MM.1S (cell line): ENCODE results near the gene NOL4.
"Not testable (repeated sequence)": the region's sequence is repeated elsewhere in the genome, so short reads cannot be mapped to it uniquely, and the experiment has no call there.

Source experiments
- DNase-seq: peaks from one replicate; pipeline ENCODE4 v3.0.0-alpha.2; 2015
- H2AFZ ChIP-seq: fragments of 300-600 bp; sonication (generic); 2 replicates; pipeline ENCODE4 v1.6.0; 2016; ENCODE audit warnings: antibody characterized with exemption, low read length
- H3F3A ChIP-seq: fragments of 300-600 bp; sonication (generic); 2 replicates; pipeline ENCODE4 v1.6.1; 2016; ENCODE audit warnings: mild to moderate bottlenecking, antibody characterized with exemption, low read length, moderate library complexity, mixed read lengths; ENCODE audit not compliant: insufficient read depth
- H3K27ac ChIP-seq: fragments of 300-600 bp; sonication (generic); 2 replicates; pipeline ENCODE4 v1.5.1; 2016; ENCODE audit warnings: mild to moderate bottlenecking, low read length
- H3K27me3 ChIP-seq: fragments of 300-600 bp; sonication (generic); replicated peaks from 2 replicates; pipeline ENCODE4 v1.6.0; 2016; ENCODE audit warnings: low read length; ENCODE audit not compliant: insufficient read depth
- H3K36me3 ChIP-seq: fragments of 300-600 bp; sonication (generic); replicated peaks from 2 replicates; pipeline ENCODE4 v1.6.1; 2016; ENCODE audit warnings: mild to moderate bottlenecking, low read length, mixed read lengths; ENCODE audit not compliant: insufficient read depth
- H3K4me1 ChIP-seq: fragments of 300-600 bp; sonication (generic); 2 replicates; pipeline ENCODE4 v1.6.1; 2016; ENCODE audit warnings: low read length, mixed read lengths
- H3K4me2 ChIP-seq: fragments of 300-600 bp; sonication (generic); 2 replicates; pipeline ENCODE4 v1.6.0; 2016; ENCODE audit warnings: low read depth, low read length
- H3K4me3 ChIP-seq: fragments of 300-600 bp; sonication (generic); 2 replicates; pipeline ENCODE4 v1.5.1; 2016; ENCODE audit warnings: low read length, mixed read lengths
- H3K79me2 ChIP-seq: fragments of 300-600 bp; sonication (generic); 2 replicates; pipeline ENCODE4 v1.6.1; 2016; ENCODE audit warnings: mixed run types, low read length, mixed read lengths
- H3K9ac ChIP-seq: fragments of 300-600 bp; sonication (generic); 2 replicates; pipeline ENCODE4 v1.6.1; 2016; ENCODE audit warnings: low read length, mixed read lengths
- H3K9me2 ChIP-seq: fragments of 300-600 bp; sonication (generic); replicated peaks from 2 replicates; pipeline ENCODE4 v1.6.1; 2016; ENCODE audit warnings: mild to moderate bottlenecking, low read length, mixed read lengths; ENCODE audit not compliant: insufficient read depth
- H3K9me3 ChIP-seq: fragments of 300-600 bp; sonication (generic); replicated peaks from 2 replicates; pipeline ENCODE4 v1.6.1; 2016; ENCODE audit warnings: mild to moderate bottlenecking, low read length, mixed read lengths; ENCODE audit not compliant: insufficient read depth
- H4K20me1 ChIP-seq: fragments of 300-600 bp; sonication (generic); 2 replicates; pipeline ENCODE4 v1.6.1; 2016; ENCODE audit warnings: mild to moderate bottlenecking, low read length, moderate library complexity, mixed read lengths; ENCODE audit not compliant: insufficient read depth
- CTCF ChIP-seq: fragments of 300-600 bp; sonication (generic); IDR thresholded peaks from 2 replicates; pipeline ENCODE4 v1.5.1; 2016; ENCODE audit warnings: antibody characterized with exemption, low read length, mixed read lengths
- EZH2 ChIP-seq: fragments of 300-600 bp; sonication (generic); optimal IDR thresholded peaks from 2 replicates; pipeline ENCODE3; 2017; ENCODE audit warnings: low read depth, mild to moderate bottlenecking, antibody characterized with exemption, low read length, mixed read lengths
- EZH2phosphoT487 ChIP-seq: fragments of 300-600 bp; sonication (generic); IDR thresholded peaks from 2 replicates; pipeline ENCODE4 v1.6.1; 2018; ENCODE audit warnings: antibody characterized with exemption, low read length

The NOL4 gene

GRCh38 chr18:34224423-34225217 is at the start of gene NOL4:
Gene NOL4, minus strand, starts transcription at chr18:34224913. Its CDS starts 1,660 bp downstream, at chr18:34223253.
- Histone ChIP-seq H3K9me3 (no peaks in the 10 kb centered on the region), H3K4me2 (no peak within 1 kb of the TSS), H3K36me3 (no peaks in the 10 kb centered on the region), H2AFZ (no peak within 1 kb of the TSS), H4K20me1 (no peaks in the 10 kb centered on the region), H3K9me2 (no peaks in the 10 kb centered on the region), H3K4me1 (no peaks in the 10 kb centered on the region), H3K9ac (no peak within 1 kb of the TSS), H3K4me3 (no peak within 1 kb of the TSS), H3K79me2 (no peaks in the 10 kb centered on the region), H3F3A (no peaks in the 10 kb centered on the region), H3K27ac (no peak within 1 kb of the TSS), H3K27me3 (no peaks in the 10 kb centered on the region)
- no peak for TF ChIP-seq EZH2phosphoT487
- TF ChIP-seq EZH2, result no peak
- no peak for TF ChIP-seq CTCF
- no peak for DNase-seq

GRCh38 chr18:34266029-34266428 is 41.3 kb upstream of the NOL4 start:
- H3K79me2 ChIP-seq, DNase-seq: not testable (repeated sequence)

GRCh38 chr18:34261865-34262780 is 37.4 kb upstream of the NOL4 start:
- Histone ChIP-seq H3K79me2 (no peaks in the 10 kb centered on the region), H3K9me3 (no peaks in the 10 kb centered on the region), H2AFZ (no peak overlapping the region), H3K9ac (no peak overlapping the region), H3K27ac (no peak overlapping the region), H3K4me1 (no peaks in the 10 kb centered on the region), H3F3A (no peaks in the 10 kb centered on the region), H3K36me3 (no peaks in the 10 kb centered on the region), H3K4me3 (no peak overlapping the region), H3K4me2 (no peak overlapping the region), H3K9me2 (no peaks in the 10 kb centered on the region), H4K20me1 (no peaks in the 10 kb centered on the region), H3K27me3 (no peaks in the 10 kb centered on the region)
- TF ChIP-seq EZH2phosphoT487, result no peak
- TF ChIP-seq EZH2, result no peak
- no peak for TF ChIP-seq CTCF
- no peak for DNase-seq

More at GRCh38 chr18:34266029-34266428, 41.3 kb upstream of the NOL4 start:
- H3F3A ChIP-seq, H3K4me3 ChIP-seq, H3K27me3 ChIP-seq, H3K4me1 ChIP-seq, H3K9ac ChIP-seq, H3K27ac ChIP-seq, H2AFZ ChIP-seq, H3K9me3 ChIP-seq, H3K4me2 ChIP-seq, H4K20me1 ChIP-seq, H3K9me2 ChIP-seq, H3K36me3 ChIP-seq: not testable (repeated sequence)
